ENCODE measurements around the gene SERPINE3.

DNA sequence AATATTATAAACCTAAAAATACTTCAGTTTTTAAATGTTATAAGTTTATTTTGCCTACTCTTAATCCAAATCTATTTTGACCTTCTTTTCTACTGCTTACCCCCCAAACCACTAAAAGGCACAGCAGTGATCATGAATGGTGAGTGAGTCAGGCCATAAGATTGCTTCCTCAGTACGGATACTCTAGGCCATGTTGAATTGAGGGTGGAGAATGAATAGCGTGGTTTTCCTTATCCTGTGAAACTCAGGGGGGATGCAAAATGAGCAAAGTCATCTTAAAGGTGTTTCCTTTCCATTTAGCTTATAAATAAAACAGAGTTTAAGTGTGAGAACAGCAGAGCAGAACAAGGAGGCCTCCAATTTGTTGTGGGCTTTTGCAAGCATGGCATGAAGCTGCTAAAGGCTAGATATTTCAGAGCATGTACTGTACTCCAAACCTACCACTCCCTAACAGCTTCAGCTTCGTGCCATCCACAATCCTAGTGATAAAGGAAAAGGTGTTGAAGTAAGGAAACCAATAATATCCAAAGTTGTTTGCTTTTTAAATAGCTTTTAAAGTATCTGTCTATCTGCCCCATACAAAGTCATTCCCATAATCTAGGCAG is 25.0 kb downstream of the SERPINE3 start:
- TF ChIP-seq CTCF (IDR thresholded peaks at IDR 0.05) (no peak), POLR2A (IDR thresholded peaks at IDR 0.05) (no peak)
